Measurements from ENCODE around the gene CACFD1.

DNA sequence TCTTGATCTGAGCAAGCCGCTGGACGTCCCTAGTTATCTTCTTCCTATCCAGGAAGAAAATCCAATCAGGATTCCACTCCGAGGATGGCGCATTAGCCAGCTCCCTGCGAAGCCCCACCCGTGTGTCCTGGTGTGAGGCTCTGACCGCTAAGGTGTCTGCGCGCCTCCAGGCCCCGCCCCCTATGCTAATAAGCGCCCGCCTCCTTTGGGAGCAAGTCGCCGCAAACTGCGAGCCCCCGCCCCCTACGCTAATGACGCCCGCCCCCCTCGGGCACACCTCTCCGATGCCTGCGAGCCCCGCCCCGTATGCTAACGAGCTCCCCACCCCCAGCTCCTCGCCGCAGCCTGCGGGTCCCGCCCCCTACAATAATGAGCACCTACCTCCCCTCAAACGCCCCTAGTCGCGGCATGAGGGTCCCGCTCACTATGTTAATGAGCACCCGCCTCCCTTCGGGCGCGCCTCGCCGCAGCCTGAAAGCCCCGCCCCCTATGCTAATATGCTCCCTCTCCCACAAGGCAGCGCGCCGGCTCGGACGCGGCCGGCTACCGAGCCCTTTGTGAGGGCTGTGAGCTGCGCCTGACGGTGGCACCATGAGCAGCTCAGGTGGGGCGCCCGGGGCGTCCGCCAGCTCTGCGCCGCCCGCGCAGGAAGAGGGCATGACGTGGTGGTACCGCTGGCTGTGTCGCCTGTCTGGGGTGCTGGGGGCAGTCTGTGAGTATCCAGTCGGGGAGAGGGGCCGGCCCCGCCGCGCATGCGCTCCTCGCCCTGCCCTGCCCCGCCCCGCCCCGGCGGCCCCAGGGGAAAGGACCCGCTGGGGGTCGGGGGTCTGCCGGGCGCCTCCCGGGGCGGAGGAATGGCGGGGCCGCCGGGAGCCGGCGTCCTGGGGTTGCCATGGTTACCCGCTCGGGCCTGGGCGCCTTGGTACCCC is at the start of gene CACFD1:
- TF ChIP-seq EZH2 (IDR thresholded peaks at IDR 0.05; ENCODE audit: borderline replicate concordance, low read depth, low read length, poor library complexity, severe bottlenecking) = no peak
- TF ChIP-seq, protein P1, sequence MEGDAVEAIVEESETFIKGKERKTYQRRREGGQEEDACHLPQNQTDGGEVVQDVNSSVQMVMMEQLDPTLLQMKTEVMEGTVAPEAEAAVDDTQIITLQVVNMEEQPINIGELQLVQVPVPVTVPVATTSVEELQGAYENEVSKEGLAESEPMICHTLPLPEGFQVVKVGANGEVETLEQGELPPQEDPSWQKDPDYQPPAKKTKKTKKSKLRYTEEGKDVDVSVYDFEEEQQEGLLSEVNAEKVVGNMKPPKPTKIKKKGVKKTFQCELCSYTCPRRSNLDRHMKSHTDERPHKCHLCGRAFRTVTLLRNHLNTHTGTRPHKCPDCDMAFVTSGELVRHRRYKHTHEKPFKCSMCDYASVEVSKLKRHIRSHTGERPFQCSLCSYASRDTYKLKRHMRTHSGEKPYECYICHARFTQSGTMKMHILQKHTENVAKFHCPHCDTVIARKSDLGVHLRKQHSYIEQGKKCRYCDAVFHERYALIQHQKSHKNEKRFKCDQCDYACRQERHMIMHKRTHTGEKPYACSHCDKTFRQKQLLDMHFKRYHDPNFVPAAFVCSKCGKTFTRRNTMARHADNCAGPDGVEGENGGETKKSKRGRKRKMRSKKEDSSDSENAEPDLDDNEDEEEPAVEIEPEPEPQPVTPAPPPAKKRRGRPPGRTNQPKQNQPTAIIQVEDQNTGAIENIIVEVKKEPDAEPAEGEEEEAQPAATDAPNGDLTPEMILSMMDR (conservative IDR thresholded peaks at IDR 0.05; ENCODE audit: low read depth, low read length) = no peak
